Calu3 (cell line): ENCODE data around the gene ABCA5. TPM values are rescaled to one million over a fixed set of nuclear protein-coding genes. Genes with fewer than 3 reads are reported as not detected.

Source experiments
- total RNA-seq: library from RNA; stranded (reverse); gene quantifications from 2 replicates; pipeline ENCODE4 v1.2.3, GENCODE V29; 2022

ABCA5 gene
- total RNA-seq, 1 experiment from 2014 or later: 8.9 TPM

Other genes with a start within 250 kb of the ABCA5 start
- gene ABCA6, start 185.2 kb downstream of the ABCA5 start, total RNA-seq: 0.44 TPM in 1 of 2 replicates, not detected in the other
- 0.17 and 0.28 TPM in 2 replicates for gene ABCA10, start 98.3 kb downstream of the ABCA5 start, total RNA-seq
- 8.3 and 13.0 TPM in 2 replicates for gene MAP2K6, start 87.6 kb upstream of the ABCA5 start, total RNA-seq